NCI-H128 (cell line): Measurements from ENCODE around the gene CLEC4M.
"Not testable (repeated sequence)": the region's sequence is repeated elsewhere in the genome, so short reads cannot be mapped to it uniquely, and the experiment has no call there.

Experiments used
- DNase-seq: peaks from one replicate; lab custom pipeline; 2025; ENCODE audit not compliant: unreplicated experiment; lab: John Stamatoyannopoulos, UW

CLEC4M gene

DNA sequence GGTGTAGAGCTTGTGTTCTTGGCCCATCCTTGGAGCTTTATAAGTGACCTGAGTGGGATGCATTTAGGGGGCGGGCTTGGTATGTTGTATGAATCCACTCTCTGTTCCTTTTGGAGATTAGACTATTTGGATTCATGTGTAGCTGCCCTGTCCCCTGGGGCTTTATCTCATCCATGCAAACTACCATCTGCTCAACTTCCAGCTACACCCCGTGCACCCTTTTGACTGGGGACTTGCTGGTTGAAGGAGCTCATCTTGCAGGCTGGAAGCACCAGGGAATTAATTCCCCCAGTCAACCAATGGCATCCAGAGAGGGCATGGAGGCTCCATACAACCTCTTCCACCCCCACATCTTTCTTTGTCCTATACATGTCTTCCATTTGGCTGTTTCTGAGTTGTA, 6.1 kb downstream of the CLEC4M start:
- DNase-seq = no peak

DNA sequence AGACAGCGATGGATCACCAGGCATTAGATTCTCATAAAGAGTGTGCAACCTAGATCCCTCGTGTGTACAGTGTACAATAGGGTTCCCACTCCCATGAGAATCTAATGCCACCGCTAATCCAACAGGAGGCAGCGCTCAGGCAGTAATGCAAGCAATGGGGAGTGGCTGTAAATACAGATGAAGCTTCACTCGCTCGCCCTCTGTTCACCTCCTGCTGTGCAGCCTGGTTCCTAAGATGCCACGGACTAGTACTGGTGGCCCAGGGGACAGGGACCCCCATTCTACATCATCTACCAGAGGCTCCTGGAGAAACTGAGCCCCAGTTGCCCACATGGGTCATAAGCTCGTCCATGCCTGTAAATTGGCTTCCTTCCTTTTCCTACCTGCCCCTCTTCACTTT, 8.0 kb downstream of the CLEC4M start:
- no peak for DNase-seq

DNA sequence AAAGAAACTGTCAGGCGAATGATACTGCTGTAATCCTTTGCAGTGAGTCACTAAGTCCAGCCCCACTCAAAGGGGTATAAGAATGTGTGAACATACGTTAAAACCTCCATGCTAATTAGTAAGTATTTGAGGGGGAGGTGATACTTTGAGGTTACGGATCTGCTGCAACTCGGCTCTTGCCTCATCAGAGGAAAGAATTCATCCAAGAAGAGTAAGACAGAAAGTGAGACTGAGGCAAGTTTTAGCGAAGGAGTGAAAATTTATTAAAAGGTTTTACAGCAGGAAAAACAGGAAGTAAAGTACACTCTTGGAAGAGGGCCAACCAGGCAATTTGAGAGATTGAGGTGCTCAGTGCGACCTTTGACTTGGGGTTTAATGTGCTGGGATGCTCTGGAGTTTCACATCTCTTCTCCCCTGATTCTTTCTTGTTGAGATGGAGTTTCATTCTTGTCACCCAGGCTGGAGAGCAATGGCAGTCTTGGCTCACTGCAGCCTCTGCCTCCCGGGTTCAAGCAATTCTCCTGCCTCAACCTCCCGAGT, 9.8 kb downstream of the CLEC4M start:
- no peak for DNase-seq

DNA sequence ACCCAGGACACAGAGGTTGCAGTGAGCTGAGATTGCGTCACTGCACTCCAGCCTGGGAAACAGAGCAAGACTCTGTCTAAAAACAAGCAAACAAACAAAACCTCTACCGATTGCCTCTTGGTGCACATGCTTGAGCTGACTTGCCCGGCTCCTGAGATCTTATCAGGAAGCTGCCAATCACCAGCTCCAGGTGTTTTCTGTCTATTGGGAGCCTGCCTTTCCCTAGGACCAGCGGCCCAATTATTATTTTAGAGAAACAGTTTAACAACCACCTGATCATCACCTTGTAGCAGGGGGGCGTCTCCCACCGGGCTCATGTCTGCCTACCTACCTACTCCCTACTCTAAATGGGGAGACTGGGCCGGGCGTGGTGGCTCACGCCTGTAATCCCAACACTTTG, 10.8 kb downstream of the CLEC4M start:
- no peak for DNase-seq

DNA sequence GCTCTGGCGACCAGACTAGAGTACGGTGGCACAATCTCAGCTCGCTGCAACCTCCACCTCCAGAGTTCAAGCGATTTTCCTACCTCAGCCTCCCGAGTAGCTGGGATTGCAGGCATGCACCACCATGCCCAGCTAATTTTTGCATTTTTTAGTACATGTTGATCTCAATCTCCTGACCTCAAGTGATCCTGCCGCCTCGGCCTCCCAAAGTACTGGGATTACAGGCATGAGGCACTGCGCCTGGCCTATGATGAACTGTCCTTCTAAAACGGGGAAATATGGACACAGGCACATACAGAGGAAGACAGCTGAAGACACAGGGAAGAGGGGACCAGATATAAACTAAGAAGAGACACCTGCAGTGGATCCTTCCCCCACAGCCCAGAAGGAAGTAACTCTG, 12.7 kb downstream of the CLEC4M start:
- DNase-seq = no peak

DNA sequence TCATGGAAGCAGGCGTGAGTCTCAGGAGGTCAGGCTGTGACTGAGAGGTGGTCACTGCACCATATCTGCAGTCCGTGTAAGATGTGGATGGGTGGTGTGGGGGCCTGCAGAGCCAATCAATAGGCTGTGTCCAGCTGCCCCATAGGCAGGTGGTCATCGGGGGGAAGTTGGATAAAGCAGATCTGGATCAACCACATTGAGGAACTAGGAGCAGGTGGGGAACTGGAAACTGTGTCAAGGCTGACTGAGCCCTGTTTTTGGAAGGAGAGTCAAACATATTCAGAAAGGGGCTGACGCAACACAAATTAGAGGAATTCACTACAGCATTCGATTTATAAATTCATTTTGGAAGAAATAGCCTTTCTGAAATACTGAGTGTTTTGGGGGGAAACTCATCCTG, 15.0 kb downstream of the CLEC4M start:
- DNase-seq = no peak

DNA sequence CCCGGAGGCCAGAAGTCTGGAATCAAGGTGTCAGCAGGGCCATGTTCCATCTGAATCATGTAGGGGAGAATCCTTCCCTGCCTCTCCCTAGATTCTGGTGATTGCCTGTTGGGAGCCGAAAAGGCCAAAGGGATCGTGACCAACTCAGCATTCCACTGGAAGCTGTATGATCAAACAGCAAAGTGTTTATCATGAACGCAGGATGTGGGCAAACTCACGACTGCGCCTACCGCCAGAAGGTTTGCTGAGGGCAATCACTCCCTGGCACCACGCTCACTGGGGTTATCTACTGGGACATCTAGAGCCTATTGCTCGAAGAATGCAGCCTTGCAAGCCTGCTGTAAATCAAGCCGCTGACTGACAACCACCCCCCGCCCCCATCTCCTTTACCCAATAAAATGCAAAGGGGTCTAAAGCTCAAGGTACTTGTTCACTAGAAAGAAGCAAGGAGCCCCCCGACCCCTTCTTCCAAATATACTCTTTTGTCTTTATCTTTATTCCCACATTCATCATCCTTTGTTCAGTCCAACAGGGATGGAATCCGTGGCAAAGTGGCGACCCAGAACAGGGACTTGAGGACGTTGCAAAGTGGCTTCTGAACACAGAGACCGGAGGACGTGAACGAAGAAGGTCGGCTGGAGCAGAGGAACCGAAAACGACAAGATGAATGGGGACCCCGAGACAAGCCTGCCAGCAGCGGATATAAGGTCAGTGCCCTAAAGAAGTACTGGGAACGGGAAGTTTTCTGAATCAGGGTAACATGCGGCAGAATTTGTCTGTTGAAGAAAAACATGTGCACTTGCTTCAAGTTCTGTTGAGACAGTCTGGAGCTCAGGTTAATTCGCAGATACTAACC, 16.8 kb downstream of the CLEC4M start:
- DNase-seq = no peak

DNA sequence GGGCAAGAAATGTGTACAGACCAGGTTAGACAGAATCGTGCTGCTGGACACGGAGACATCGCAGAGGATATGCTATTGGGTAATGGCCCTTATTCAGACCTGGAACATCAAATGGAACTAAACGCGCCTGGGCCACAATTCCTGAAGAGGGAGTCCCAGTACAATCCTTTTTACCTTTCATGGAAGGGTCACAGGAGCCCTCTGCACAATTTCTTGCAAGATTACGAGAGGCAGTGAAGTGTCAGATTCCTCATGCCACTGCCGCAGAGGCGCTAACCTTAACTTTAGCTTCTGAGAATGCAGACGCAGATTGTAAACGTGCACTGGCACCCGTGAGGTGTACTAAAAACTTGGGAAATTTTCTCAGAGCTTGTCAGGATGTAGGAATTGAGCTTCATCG, 18.1 kb downstream of the CLEC4M start:
- no peak for DNase-seq

DNA sequence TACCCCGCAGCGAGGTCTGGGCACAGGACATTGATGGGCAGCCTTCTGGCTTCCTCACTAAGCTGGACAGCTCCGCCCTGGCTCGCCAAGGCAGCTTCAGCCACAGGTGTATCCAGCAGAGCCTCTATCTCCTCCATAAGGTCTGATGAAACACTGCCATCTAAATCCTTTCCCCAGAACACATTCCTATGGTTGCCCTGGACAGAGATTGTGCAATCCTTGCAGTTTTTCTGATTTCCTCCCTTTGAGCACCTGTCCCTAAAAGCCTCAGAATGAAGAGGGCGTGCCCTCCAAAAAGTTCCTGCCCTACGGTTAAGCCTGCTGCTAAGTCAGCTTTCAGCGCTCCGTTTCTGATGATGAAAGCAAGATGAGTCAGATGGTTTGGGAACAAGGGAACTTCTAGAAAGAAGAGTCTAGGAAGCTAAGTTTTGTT, 21.0 kb downstream of the CLEC4M start:
- no peak for DNase-seq

DNA sequence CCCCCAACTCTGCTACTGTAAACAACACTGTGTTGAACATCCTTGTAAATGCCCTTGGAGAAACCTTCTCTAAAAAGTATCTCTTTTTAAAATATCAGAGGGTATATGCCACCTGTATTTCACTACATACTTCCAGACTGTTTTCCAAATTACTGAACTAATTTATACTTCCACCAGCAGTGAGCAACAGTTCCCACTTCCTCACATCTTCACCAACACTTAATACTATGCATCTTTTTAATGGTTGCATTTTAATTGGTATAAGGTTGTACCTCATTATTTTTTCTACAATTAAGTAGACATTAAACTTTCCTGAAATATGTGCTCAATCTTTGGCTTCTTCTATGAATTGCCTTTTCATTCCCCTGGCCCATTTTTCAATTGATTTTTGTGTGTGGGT, 21.8 kb downstream of the CLEC4M start:
- DNase-seq = no peak

DNA sequence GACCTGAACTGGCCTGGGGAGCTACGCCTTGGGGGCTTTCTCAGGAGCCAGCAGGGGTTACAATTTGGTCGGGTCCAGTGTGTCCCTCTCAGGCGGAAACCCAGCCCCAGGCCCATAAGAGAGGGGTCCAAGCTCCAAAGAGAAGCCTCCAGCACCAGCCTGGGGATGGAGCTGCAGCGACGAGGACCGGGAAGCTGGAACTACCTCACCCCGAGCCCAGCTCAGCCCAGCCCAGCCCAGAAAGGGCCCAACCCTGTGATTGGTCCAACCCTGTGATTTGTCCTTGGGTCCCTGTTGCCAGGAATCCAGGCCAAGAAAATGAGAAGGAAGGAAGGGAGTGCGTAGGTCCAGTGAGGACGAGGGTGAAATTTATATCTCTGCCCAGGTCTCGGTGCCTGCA, 24.1 kb downstream of the CLEC4M start:
- no peak for DNase-seq

DNA sequence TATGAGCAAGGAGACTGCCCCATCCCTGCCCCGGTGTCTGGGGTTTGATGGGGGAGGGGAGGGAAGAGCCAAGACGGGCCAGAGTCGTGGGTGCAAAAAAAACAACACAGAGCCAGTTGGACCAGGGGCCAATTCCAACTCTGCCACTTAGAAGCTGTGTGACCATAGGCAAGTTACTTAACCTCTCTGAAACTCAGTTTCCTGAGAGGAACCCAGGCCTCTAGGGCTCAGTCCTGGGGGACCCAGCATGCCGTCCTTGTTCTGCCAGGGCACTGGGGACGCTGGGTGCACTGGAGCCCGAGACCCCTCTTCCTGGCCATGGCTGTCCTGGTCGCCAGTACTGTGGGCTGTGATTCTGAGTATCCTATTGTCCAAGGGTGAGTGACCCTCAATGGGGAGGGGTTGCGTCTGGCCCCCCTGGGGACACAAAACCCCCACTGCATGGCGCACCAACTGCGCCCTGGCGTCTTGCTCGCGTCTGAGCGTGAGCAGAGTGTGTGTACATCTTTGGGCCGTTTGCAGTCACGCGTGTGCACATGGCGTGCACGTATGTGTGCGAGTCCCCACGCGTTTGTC, 24.6 kb downstream of the CLEC4M start:
- DNase-seq = no peak

DNA sequence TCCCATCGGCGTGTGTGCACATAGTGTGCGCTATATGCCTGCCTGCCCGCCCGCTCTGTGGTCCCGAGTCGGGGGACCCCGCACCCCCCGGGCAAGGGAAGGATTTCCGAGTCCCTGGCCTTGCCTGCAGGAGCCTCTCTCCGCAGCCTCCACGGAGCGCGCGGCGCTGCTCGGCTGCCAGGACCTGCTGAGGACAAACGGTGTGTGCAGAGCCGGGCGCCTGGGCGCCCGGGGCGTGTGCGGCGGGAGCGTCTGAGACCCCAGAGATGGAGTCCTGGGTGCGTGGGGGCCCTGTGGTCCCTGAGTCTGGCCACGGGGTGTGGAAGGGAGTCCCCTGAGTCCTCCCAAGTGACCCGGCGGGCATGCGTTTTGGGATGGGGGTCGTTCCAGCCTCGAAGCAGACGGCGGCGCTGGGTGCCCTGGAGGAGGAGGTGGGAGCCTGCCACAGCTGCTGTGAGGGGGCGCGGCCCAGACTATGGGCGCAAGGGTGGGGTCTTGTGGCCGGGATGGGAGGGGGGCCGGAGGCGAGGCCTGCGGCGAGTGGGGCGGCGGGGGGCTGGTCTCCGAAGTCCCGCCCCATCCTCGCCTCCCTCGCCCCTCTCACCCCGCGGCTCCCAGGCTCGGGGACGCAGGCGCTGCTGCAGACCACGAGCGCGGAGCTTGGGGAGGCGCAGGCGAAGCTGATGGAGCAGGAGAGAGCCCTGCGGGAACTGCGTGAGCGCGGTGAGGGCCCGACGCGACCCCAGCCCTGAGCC, 25.3 kb downstream of the CLEC4M start:
- DNase-seq = no peak

DNA sequence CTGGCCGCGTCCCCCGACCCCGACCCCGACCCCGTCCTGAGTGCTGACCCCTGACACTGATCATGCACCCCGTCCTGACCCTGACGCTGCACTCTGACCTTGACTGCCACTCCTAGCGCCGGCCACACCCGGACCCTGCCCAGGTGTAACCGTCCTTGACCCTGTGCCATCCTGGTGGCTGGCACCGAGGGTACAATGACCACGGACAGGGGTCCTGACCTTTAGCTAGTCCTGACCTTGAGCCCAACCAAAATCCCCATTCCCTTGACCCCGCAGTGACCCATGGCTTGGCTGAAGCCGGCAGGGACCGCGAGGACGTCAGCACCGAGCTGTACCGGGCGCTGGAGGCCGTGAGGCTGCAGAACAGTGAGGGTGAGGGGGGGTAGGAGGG, 25.9 kb downstream of the CLEC4M start:
- DNase-seq = no peak

DNA sequence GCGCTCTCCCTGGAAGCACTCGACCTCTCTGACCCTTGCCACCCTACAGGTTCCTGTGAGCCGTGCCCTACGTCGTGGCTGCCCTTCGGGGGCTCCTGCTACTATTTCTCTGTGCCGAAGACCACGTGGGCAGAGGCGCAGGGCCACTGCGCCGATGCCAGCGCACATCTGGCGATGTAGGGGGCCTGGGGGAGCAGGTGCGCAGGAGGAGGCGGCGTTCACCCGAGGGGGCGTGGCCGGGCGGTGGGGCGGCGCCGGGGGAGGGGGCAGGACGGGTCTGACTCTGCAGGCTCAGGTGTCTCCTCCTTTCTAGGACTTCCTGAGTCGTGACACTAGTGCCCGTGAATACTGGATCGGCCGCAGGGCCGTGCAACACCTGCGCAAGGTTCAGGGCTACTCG, 26.4 kb downstream of the CLEC4M start:
- DNase-seq = no peak

DNA sequence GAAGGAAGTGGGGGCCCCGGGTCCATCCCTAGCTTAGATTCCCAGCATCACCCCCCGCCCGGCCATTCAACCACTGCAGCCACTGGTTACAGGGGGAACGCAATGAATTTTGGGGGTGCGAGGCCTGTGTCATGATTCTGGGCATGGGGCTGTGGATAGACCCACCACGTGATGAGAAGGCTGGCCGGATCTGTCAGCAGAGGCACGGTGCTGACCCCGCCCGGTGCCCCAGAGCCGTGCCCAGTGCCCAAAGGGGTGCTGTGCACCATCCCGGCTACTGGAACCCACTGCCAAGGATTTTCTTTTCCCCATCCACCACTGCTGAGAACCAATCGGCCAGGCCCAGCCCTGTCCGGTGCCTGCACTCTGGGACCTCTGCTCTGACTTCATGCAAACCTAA, 27.4 kb downstream of the CLEC4M start:
- DNase-seq = no peak

DNA sequence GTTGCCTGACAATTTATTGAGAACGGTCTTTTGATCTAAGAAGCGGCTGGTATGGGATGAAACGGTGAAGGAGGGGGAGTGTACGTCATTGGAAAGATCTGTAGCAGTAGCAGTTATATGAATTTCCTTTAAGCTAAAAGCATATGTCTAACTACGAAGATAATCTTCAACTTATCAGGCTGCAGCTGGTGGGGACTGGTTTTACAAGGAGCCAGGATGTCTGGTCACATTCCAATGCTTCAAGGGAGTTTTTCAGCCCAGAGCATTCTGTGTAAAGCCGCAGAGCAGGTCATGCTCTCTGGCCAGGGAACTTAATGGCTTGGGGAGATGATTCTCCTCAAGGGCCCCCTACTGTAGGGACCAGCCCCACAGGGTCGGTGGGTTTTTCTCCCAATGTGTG, 29.2 kb downstream of the CLEC4M start:
- no peak for DNase-seq

DNA sequence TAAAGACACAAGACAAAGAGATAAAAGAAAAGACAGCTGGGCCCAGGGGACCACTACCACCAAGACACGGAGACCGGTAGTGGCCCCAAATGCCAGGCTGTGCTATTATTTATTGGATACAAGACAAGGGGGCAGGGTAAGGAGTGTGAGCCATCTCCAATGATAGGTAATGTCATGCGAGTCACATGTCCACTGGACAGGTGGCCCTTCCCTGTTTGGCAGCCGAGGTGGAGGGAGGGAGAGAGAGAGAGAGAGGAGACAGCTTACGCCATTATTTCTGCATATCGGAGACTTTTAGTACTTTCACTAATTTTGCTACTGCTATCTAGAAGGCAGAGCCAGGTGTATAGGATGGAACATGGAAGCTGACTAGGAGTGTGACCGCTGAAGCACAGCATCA, 29.7 kb downstream of the CLEC4M start:
- not testable (repeated sequence) for DNase-seq

DNA sequence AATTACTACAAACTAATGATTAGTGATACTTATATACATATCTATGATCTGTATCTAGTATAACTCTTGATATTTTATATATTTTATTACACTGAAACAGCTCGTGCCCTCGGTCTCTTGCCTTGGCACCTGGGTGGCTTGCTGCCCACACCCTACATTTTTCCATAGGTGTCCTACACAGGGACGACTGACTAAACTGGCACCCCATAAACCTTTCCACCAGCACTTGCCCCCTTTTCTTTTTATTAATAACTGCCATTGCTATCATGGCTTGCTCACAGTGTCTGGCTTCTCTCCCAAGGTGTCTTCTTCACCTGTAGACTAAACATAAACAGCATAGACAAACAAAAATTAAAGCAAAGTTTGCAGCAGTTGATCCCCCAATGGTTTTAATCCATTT, 30.4 kb downstream of the CLEC4M start:
- no peak for DNase-seq

DNA sequence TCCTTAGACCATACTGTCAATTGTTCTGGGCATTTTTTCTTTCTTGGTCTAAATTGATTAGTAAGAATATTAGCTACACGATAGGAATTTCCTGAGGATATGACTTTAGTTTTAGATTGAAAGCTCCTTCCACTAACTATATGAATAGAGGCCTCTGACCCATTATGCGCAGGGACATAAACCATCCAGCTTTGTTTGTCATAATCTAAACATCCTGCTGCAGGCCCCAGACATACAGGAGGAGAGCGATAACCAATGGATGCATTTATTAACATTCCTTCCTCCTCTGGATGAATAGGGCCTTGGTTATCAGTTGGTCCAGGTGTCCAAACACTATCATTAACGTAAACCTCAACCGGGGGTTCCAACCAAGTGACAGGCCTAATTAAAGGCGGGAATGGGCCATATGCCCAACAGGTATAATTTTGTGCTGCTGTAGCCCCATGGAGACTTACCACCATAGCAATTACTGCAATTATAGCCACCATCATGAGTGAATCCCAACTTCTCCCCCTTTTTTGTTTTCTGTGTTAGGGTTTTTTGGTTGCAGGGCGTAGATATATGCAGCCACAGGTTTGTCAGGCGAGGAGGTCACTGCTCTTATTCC, 32.6 kb downstream of the CLEC4M start:
- no peak for DNase-seq

DNA sequence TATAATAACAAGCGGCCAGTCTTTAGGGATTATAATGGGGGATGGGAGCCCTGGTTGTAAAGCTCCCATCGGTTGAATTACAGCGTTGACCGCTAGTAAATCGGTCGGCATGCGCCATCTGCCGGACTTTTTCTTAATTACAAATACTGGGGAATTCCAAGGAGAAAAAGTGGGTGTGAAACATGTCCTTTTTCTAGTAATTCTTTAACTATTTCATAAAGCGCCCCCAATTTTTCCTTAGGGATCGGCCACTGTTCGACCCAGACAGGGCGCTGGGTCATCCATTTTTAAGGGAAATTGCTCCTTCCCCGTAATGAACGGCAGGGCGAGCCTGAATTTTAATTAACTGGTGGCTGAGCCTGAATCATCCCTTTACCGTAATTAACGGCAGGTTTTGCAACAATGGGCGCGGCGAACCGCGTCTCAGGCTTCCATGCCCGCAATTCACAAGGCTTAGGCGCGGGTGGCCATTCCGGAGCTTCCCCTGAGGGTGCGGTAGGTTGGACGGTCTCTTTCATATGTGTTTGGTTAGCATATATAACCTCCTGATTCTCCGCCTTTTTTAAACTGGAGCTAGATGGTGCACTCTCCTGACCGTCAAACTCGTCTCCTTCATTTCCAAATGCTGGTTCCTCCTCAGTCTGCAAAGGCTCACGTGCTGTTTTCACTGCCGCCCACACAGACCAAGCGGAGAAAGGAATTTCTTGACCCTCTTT, 36.8 kb downstream of the CLEC4M start:
- DNase-seq = peak; percentile 56
